ENCODE measurements around the gene DELE1. TPM values are rescaled to one million over a fixed set of nuclear protein-coding genes. Genes with fewer than 3 reads are reported as not detected.

The DELE1 gene
- total and polyA plus RNA-seq, 4 donors: 23.2 to 49.0 (median 40.3) TPM

GRCh38 chr5:141882594-141883183 lies 41.0 kb upstream of the DELE1 start:
- Histone ChIP-seq H3K9ac (ENCODE audit: low read depth in 1 of 2, low read length in 2 of 2) (no peak overlapping the region), H3K4me3 (ENCODE audit: low read depth in 1 of 3, low read length in 3 of 3) (no peak overlapping the region), H3K4me1 (ENCODE audit: control insufficient read depth in 4 of 4, insufficient read depth in 4 of 4, low read length in 3 of 4) (peaks cover 5 to 12% (median 9%) of the 10 kb centered on the region in 4 donors), H3K36me3 (ENCODE audit: control insufficient read depth in 4 of 4, insufficient read depth in 3 of 4, low read depth in 1 of 4, low read length in 3 of 4) (no peaks in the 10 kb centered on the region), H3K27me3 (ENCODE audit: control insufficient read depth in 4 of 4, insufficient read depth in 4 of 4, low read length in 3 of 4) (peaks cover 0 to 16% (median 10%) of the 10 kb centered on the region in 4 donors), H3K9me3 (ENCODE audit: control insufficient read depth in 4 of 4, low read length in 3 of 4) (no peaks in the 10 kb centered on the region), H3K27ac (ENCODE audit: low read depth in 1 of 2, low read length in 2 of 2) (no peak overlapping the region)
- TF ChIP-seq, protein P1, sequence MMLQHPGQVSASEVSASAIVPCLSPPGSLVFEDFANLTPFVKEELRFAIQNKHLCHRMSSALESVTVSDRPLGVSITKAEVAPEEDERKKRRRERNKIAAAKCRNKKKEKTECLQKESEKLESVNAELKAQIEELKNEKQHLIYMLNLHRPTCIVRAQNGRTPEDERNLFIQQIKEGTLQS (IDR thresholded peaks at IDR 0.05): no peak
- no peak for TF ChIP-seq NR2F2 (IDR thresholded peaks at IDR 0.05)
- TF ChIP-seq FOXA1 (IDR thresholded peaks at IDR 0.05): no peak
- no peak for TF ChIP-seq HNF4A (conservative IDR thresholded peaks at IDR 0.05)
- TF ChIP-seq GABPA (IDR thresholded peaks at IDR 0.05 in 1 of 2, conservative IDR thresholded peaks at IDR 0.05 in 1 of 2): no peak
- TF ChIP-seq, protein P2, sequence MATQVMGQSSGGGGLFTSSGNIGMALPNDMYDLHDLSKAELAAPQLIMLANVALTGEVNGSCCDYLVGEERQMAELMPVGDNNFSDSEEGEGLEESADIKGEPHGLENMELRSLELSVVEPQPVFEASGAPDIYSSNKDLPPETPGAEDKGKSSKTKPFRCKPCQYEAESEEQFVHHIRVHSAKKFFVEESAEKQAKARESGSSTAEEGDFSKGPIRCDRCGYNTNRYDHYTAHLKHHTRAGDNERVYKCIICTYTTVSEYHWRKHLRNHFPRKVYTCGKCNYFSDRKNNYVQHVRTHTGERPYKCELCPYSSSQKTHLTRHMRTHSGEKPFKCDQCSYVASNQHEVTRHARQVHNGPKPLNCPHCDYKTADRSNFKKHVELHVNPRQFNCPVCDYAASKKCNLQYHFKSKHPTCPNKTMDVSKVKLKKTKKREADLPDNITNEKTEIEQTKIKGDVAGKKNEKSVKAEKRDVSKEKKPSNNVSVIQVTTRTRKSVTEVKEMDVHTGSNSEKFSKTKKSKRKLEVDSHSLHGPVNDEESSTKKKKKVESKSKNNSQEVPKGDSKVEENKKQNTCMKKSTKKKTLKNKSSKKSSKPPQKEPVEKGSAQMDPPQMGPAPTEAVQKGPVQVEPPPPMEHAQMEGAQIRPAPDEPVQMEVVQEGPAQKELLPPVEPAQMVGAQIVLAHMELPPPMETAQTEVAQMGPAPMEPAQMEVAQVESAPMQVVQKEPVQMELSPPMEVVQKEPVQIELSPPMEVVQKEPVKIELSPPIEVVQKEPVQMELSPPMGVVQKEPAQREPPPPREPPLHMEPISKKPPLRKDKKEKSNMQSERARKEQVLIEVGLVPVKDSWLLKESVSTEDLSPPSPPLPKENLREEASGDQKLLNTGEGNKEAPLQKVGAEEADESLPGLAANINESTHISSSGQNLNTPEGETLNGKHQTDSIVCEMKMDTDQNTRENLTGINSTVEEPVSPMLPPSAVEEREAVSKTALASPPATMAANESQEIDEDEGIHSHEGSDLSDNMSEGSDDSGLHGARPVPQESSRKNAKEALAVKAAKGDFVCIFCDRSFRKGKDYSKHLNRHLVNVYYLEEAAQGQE (IDR thresholded peaks at IDR 0.05): no peak
- no peak for TF ChIP-seq RAD21 (IDR thresholded peaks at IDR 0.05)
- TF ChIP-seq JUND (IDR thresholded peaks at IDR 0.05): no peak
- no peak for TF ChIP-seq HNF4G (IDR thresholded peaks at IDR 0.05)
- TF ChIP-seq TAF1 (conservative IDR thresholded peaks at IDR 0.05): no peak
- 14% methylated on average over 13 of the region's 13 CpGs for WGBS
- DNase-seq (ENCODE audit: low spot score): no peak

DNA sequence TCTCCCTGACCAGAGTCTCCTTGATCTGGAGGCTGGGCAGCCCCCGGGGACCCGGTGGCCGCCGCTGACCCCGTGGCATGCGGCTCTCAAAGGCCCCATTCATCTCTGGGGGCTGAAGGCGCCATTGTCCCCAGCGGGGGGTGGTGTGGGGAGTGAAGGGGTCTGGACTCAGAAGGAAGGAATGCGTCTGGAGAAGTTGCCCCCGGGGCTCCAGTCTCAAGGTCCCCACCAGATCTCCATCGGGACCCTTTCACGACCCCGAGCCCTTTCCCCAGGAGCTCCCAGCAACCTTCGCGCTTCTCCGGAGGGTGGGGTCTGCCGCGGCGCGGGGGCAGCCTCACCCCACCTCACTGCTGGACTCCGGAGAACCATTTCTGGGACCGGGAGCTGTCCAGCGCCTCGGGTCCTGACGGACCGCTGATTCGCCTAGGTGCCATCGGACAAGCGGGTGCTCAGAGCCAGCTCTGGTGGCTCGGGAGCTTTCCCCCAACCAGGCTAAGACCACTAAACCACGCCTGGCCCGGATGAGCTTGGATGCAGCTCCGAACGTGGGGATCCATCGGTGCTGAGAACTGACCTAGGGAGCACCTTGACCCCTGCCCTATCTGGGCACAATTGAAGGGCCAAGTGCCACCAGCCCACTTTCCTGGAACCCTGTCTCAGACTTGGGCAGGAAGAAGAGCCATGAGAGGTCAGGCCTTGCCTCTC lies 40.3 kb upstream of the DELE1 start:
- H3K27ac ChIP-seq (ENCODE audit: low read depth in 1 of 2, low read length in 2 of 2): no peak overlapping the region
- no peak overlapping the region for H3K9ac ChIP-seq (ENCODE audit: low read depth in 1 of 2, low read length in 2 of 2)
- no peaks in the 10 kb centered on the region for H3K9me3 ChIP-seq (ENCODE audit: control insufficient read depth in 4 of 4, low read length in 3 of 4)
- TF ChIP-seq GABPA (IDR thresholded peaks at IDR 0.05 in 1 of 2, conservative IDR thresholded peaks at IDR 0.05 in 1 of 2) (no peak), RAD21 (IDR thresholded peaks at IDR 0.05) (peak in 1 of 2 donors; percentile 26)
- TF ChIP-seq, protein P2 (IDR thresholded peaks at IDR 0.05): peak; percentile 99
- WGBS: 7% methylated on average over 35 of the region's 35 CpGs
- no peaks in the 10 kb centered on the region for H3K36me3 ChIP-seq (ENCODE audit: control insufficient read depth in 4 of 4, insufficient read depth in 3 of 4, low read depth in 1 of 4, low read length in 3 of 4)
- H3K4me1 ChIP-seq (ENCODE audit: control insufficient read depth in 4 of 4, insufficient read depth in 4 of 4, low read length in 3 of 4): peaks cover 4 to 12% (median 9%) of the 10 kb centered on the region in 4 donors
- DNase-seq (ENCODE audit: low spot score): peak; percentile 50
- H3K27me3 ChIP-seq (ENCODE audit: control insufficient read depth in 4 of 4, insufficient read depth in 4 of 4, low read length in 3 of 4): peaks cover 0 to 16% (median 10%) of the 10 kb centered on the region in 4 donors
- H3K4me3 ChIP-seq (ENCODE audit: low read depth in 1 of 3, low read length in 3 of 3): no peak overlapping the region

Data from liver (tissue), 9 donors.